ENCODE measurements around the gene CHST7.

The CHST7 gene

DNA sequence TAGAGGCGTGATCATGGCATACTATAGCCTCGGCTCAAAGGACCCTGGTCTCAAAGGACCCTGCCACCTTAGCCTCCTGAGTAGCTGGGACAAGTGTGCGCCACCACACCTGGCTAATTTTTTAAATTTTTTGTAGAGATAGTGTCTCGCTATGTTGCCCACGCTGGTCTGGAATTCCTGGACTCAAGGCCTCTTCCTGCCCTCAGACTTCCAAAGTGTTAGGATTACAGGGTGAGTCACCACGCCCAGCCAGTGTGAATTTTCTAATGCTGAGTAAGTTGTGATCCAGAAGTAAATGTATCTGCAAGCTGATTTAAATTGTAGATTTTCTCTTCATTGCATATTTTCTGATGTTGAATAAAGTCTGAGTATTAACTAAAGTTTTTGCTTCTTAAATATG, 25.7 kb upstream of the CHST7 start:
- TF ChIP-seq, protein P1, sequence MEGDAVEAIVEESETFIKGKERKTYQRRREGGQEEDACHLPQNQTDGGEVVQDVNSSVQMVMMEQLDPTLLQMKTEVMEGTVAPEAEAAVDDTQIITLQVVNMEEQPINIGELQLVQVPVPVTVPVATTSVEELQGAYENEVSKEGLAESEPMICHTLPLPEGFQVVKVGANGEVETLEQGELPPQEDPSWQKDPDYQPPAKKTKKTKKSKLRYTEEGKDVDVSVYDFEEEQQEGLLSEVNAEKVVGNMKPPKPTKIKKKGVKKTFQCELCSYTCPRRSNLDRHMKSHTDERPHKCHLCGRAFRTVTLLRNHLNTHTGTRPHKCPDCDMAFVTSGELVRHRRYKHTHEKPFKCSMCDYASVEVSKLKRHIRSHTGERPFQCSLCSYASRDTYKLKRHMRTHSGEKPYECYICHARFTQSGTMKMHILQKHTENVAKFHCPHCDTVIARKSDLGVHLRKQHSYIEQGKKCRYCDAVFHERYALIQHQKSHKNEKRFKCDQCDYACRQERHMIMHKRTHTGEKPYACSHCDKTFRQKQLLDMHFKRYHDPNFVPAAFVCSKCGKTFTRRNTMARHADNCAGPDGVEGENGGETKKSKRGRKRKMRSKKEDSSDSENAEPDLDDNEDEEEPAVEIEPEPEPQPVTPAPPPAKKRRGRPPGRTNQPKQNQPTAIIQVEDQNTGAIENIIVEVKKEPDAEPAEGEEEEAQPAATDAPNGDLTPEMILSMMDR (IDR thresholded peaks at IDR 0.05; ENCODE audit: low read depth, low read length) = no peak
- H3K4me3 ChIP-seq (ENCODE audit: low read depth, low read length) = no peak overlapping the region

GRCh38 chrX:46549914-46550313, 23.7 kb upstream of the CHST7 start:
- TF ChIP-seq, protein P1 (IDR thresholded peaks at IDR 0.05; ENCODE audit: low read depth, low read length) = no peak
- H3K4me3 ChIP-seq (ENCODE audit: low read depth, low read length) = no peak overlapping the region

- TF ChIP-seq, protein P1 (IDR thresholded peaks at IDR 0.05; ENCODE audit: low read depth, low read length) = no peak
- no peak overlapping the region for H3K4me3 ChIP-seq (ENCODE audit: low read depth, low read length)
These were observed 22.0 kb upstream of the CHST7 start for GRCh38 chrX:46551494-46552128.

- H3K4me3 ChIP-seq (ENCODE audit: low read depth, low read length) = no peak overlapping the region
- TF ChIP-seq, protein P1 (IDR thresholded peaks at IDR 0.05; ENCODE audit: low read depth, low read length) = no peak
These were observed 19.6 kb upstream of the CHST7 start for GRCh38 chrX:46553935-46554334.

DNA sequence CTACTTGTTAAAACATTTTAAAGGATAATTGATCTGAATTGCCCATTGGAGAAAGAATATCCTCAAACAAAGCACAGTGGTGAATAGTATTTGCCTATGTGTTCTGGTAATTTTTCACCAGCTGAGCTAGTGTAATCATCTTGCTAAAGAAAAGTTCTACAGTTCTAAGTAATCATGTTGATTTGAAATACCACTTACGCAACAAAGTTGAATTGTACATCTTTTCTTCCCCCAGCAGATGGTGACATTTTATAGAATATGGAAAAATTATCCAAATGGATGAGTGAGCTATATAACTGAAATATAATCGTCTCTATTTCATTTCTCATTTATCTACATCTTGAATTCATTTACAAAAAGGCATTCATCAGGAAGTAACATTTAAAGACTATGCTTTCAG, 18.6 kb upstream of the CHST7 start:
- TF ChIP-seq, protein P1 (IDR thresholded peaks at IDR 0.05; ENCODE audit: low read depth, low read length) = no peak
- no peak overlapping the region for H3K4me3 ChIP-seq (ENCODE audit: low read depth, low read length)

DNA sequence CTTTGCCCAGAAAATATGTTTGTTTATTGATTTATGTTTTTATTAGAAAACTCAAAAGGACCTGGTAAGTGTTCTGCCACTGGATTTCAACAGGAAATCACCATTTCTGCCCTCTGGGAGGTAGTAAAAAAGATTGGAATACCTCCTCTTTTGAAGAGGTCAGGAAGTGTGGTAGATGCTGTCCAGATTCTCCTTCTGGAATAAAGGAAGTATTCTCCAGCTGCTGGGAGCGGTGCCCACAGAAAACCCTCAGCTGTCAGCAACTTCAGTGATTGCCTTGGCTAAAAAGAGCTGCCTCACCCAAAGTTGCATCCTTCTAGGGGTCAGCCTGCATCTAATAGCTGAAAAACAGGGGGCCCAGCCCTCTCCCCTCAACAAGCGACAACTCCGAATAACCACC, 14.5 kb upstream of the CHST7 start:
- TF ChIP-seq, protein P1 (IDR thresholded peaks at IDR 0.05; ENCODE audit: low read depth, low read length) = no peak
- no peak overlapping the region for H3K4me3 ChIP-seq (ENCODE audit: low read depth, low read length)

- TF ChIP-seq, protein P1 (IDR thresholded peaks at IDR 0.05; ENCODE audit: low read depth, low read length) = no peak
- no peak overlapping the region for H3K4me3 ChIP-seq (ENCODE audit: low read depth, low read length)
These were observed 11.5 kb upstream of the CHST7 start for GRCh38 chrX:46561824-46562657.

Data from WI38 (cell line).